ENCODE data around the gene LBH.

LBH gene

DNA sequence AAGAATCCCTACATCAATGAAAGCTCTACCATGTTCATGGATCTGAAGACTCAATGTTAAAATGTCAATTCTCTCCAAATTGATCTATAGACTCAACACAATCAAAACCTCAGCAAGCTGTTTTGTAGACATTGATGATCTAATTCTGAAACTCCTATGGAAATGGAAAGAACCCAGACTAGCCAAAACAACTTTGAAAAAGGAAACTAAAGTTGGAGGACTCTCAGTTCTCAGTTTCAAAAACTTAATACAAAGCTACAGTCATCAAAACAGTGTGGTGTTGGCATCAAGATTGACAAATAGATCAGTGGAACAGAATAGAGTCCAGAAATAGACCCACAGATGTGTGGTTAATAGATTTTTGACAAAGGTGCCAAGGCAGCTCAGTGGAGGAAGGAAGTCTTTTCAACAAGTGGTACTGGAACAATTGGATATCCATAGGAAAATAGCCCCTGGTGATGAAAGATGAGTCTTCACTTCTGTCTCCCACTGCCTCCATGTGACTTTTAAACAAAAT lies 30.4 kb downstream of the LBH start:
- CTCF ChIA-PET = interaction anchor here (2.0 kb wide), 1 partner anchor 23 kb away, joined by 6 read pairs; no protein-coding TSS in a partner anchor
- H3K27me3 ChIP-seq (replicated peaks in 2 of 5; ENCODE audit: control insufficient read depth in 4 of 5, insufficient read depth in 5 of 5, low read length in 4 of 5) = no peaks in the 10 kb centered on the region
- H3K4me3 ChIP-seq (ENCODE audit: control insufficient read depth in 1 of 7, extremely low read depth in 1 of 7, insufficient read depth in 4 of 7, low read depth in 2 of 7, low read length in 6 of 7) = no peak overlapping the region
- peaks cover 0 to 11% (median 1%) of the 10 kb centered on the region in 4 experiments for H3K36me3 ChIP-seq (ENCODE audit: control insufficient read depth in 4 of 4, insufficient read depth in 4 of 4, low read length in 3 of 4)
- DNase-seq = no peak
- no peak overlapping the region for H3K27ac ChIP-seq (ENCODE audit: insufficient read depth in 1 of 2, low read depth in 1 of 2, low read length in 2 of 2, poor library complexity in 1 of 2, severe bottlenecking in 2 of 2)
- POLR2A ChIA-PET = no interaction called here
- peaks cover 0 to 6% (median 0%) of the 10 kb centered on the region in 5 experiments for H3K9me3 ChIP-seq (ENCODE audit: control extremely low read depth in 1 of 5, control insufficient read depth in 4 of 5, insufficient read depth in 2 of 5, low read depth in 1 of 5, low read length in 4 of 5)
- H3K4me1 ChIP-seq (ENCODE audit: control extremely low read depth in 1 of 4, control insufficient read depth in 4 of 4, insufficient read depth in 4 of 4, low read length in 3 of 4) = peaks cover 0 to 14% (median 11%) of the 10 kb centered on the region in 4 experiments

GRCh38 chr2:30262716-30263309 lies 31.5 kb downstream of the LBH start:
- no peak for DNase-seq
- peaks cover 0 to 11% (median 1%) of the 10 kb centered on the region in 4 experiments for H3K36me3 ChIP-seq (ENCODE audit: control insufficient read depth in 4 of 4, insufficient read depth in 4 of 4, low read length in 3 of 4)
- no peak overlapping the region for H3K4me3 ChIP-seq (ENCODE audit: control insufficient read depth in 1 of 7, extremely low read depth in 1 of 7, insufficient read depth in 4 of 7, low read depth in 2 of 7, low read length in 6 of 7)
- ChIA-PET CTCF (interaction anchor here (2.0 kb wide), 1 partner anchor 24 kb away, joined by 6 read pairs; no protein-coding TSS in a partner anchor), POLR2A (no interaction called here)
- no peak overlapping the region for H3K27ac ChIP-seq (ENCODE audit: insufficient read depth in 1 of 2, low read depth in 1 of 2, low read length in 2 of 2, poor library complexity in 1 of 2, severe bottlenecking in 2 of 2)
- peaks cover 0 to 6% (median 0%) of the 10 kb centered on the region in 5 experiments for H3K9me3 ChIP-seq (ENCODE audit: control extremely low read depth in 1 of 5, control insufficient read depth in 4 of 5, insufficient read depth in 2 of 5, low read depth in 1 of 5, low read length in 4 of 5)
- WGBS (ENCODE audit: insufficient coverage) = 90% methylated on average over 5 of the region's 5 CpGs
- H3K4me1 ChIP-seq (ENCODE audit: control extremely low read depth in 1 of 4, control insufficient read depth in 4 of 4, insufficient read depth in 4 of 4, low read length in 3 of 4) = peaks cover 0 to 17% (median 14%) of the 10 kb centered on the region in 4 experiments
- no peaks in the 10 kb centered on the region for H3K27me3 ChIP-seq (replicated peaks in 2 of 5; ENCODE audit: control insufficient read depth in 4 of 5, insufficient read depth in 5 of 5, low read length in 4 of 5)

- DNase-seq = no peak
- no peak overlapping the region for H3K27ac ChIP-seq (ENCODE audit: insufficient read depth in 1 of 2, low read depth in 1 of 2, low read length in 2 of 2, poor library complexity in 1 of 2, severe bottlenecking in 2 of 2)
- peaks cover 0 to 6% (median 0%) of the 10 kb centered on the region in 5 experiments for H3K9me3 ChIP-seq (ENCODE audit: control extremely low read depth in 1 of 5, control insufficient read depth in 4 of 5, insufficient read depth in 2 of 5, low read depth in 1 of 5, low read length in 4 of 5)
- peaks cover 0 to 17% (median 14%) of the 10 kb centered on the region in 4 experiments for H3K4me1 ChIP-seq (ENCODE audit: control extremely low read depth in 1 of 4, control insufficient read depth in 4 of 4, insufficient read depth in 4 of 4, low read length in 3 of 4)
- no peak overlapping the region for H3K4me3 ChIP-seq (ENCODE audit: control insufficient read depth in 1 of 7, extremely low read depth in 1 of 7, insufficient read depth in 4 of 7, low read depth in 2 of 7, low read length in 6 of 7)
- no peaks in the 10 kb centered on the region for H3K27me3 ChIP-seq (replicated peaks in 2 of 5; ENCODE audit: control insufficient read depth in 4 of 5, insufficient read depth in 5 of 5, low read length in 4 of 5)
- WGBS (ENCODE audit: insufficient coverage) = 91% methylated on average over 3 of the region's 3 CpGs
- ChIA-PET POLR2A (no interaction called here), CTCF (interaction anchor here (0.8 kb wide), 1 partner anchor 9 kb away, joined by 3 read pairs; no protein-coding TSS in a partner anchor)
- no peaks in the 10 kb centered on the region for H3K36me3 ChIP-seq (ENCODE audit: control insufficient read depth in 4 of 4, insufficient read depth in 4 of 4, low read length in 3 of 4)
Observed at GRCh38 chr2:30264274-30264673, 32.9 kb downstream of the LBH start.

DNA sequence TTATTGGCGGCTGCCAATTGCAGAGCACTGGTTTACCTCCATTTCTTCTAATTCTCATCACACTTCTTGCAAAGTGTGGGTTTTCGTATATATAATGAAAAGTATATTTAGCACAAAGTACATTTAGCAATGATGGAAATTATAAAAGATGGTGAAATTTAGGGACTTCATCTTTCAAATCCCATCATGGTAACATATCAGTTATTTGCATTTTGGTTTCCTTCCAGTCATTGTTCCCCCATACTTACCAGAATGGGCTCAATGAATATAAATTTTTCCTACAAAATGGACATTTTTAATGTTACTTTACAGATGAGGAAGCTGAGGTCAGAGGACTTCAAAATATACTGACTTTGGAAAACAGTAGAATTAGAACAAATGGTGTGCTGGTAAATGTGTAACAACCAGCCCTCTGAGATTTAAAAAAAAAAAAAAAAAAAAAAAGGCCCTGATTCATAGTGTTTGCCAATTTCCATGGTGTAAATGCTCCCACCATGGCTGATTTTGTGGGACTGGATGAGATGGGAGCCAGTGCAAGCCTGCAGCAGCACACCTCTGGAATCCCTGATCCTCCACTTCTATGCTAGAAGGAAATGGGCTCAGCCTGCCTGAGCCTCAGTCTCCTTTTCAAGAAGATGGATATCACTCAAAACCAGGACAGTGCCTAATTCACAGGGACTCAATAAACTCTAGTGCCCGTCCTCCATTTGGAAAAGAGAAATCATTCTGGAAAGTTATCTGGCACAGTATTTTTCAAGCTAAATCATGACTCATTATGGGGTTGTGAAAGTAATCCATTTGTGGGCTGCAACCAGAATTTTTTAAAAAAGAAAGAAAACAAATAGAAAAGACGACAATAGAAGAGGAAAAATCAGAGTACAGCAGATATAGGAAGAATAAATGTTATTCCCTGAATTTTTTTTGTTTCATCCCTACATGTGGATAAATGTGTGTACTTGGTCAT lies 34.0 kb downstream of the LBH start:
- no peak overlapping the region for H3K27ac ChIP-seq (ENCODE audit: insufficient read depth in 1 of 2, low read depth in 1 of 2, low read length in 2 of 2, poor library complexity in 1 of 2, severe bottlenecking in 2 of 2)
- CTCF ChIA-PET = interaction anchor here (0.7 to 1.5 kb wide), 3 partner anchors 11 to 960 kb away, joined by 3 to 4 read pairs (median 4); no protein-coding TSS in a partner anchor
- H3K36me3 ChIP-seq (ENCODE audit: control insufficient read depth in 4 of 4, insufficient read depth in 4 of 4, low read length in 3 of 4) = no peaks in the 10 kb centered on the region
- H3K4me3 ChIP-seq (ENCODE audit: control insufficient read depth in 1 of 7, extremely low read depth in 1 of 7, insufficient read depth in 4 of 7, low read depth in 2 of 7, low read length in 6 of 7) = peak overlapping the region in 1 of 7 experiments; percentile 28
- 100% methylated on average over 1 of the region's 4 CpGs for WGBS (ENCODE audit: insufficient coverage)
- peaks cover 0 to 6% (median 0%) of the 10 kb centered on the region in 5 experiments for H3K9me3 ChIP-seq (ENCODE audit: control extremely low read depth in 1 of 5, control insufficient read depth in 4 of 5, insufficient read depth in 2 of 5, low read depth in 1 of 5, low read length in 4 of 5)
- POLR2A ChIA-PET = no interaction called here
- DNase-seq = peak in 2 of 3 donors; percentile 17 to 34
- no peaks in the 10 kb centered on the region for H3K27me3 ChIP-seq (replicated peaks in 2 of 5; ENCODE audit: control insufficient read depth in 4 of 5, insufficient read depth in 5 of 5, low read length in 4 of 5)
- H3K4me1 ChIP-seq (ENCODE audit: control extremely low read depth in 1 of 4, control insufficient read depth in 4 of 4, insufficient read depth in 4 of 4, low read length in 3 of 4) = peaks cover 0 to 17% (median 14%) of the 10 kb centered on the region in 4 experiments

DNA sequence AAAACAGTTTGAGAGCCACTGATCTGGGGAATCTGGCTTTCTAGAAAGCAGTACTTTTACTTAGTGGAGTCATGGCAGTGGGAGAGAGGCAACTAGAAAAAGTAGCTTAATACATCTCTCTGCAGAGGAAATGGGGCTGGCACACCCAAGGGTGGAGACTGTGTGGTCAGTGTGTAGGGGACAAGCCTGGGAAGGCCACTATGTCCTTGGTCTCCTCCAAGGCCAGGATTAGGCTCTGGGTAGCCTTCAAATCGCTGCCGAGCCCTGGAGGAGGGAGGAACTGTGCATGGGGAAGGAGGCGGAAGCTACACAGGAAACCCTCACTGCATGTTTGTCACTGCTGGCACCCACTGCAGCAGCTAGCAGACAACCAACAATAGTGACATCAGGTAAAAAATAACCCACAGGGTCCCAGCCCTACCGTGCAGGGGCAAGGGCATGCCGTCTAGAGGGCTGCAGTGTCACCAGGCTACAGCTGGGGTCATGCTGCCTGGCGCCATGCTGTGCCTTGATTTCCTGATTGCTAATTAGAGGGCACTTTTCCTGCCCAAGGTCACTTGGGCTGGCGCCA lies 34.8 kb downstream of the LBH start:
- peaks cover 0 to 6% (median 0%) of the 10 kb centered on the region in 5 experiments for H3K9me3 ChIP-seq (ENCODE audit: control extremely low read depth in 1 of 5, control insufficient read depth in 4 of 5, insufficient read depth in 2 of 5, low read depth in 1 of 5, low read length in 4 of 5)
- H3K36me3 ChIP-seq (ENCODE audit: control insufficient read depth in 4 of 4, insufficient read depth in 4 of 4, low read length in 3 of 4) = no peaks in the 10 kb centered on the region
- POLR2A ChIA-PET = interaction anchor here (0.6 kb wide), 1 partner anchor 8 kb away, joined by 4 read pairs; no protein-coding TSS in a partner anchor
- WGBS (ENCODE audit: insufficient coverage) = 14% methylated on average over 4 of the region's 7 CpGs
- CTCF ChIA-PET = interaction anchor here (0.5 to 3.1 kb wide), 4 partner anchors 9 to 26 kb away, joined by 3 to 8 read pairs (median 4); no protein-coding TSS in a partner anchor
- no peak overlapping the region for H3K27ac ChIP-seq (ENCODE audit: insufficient read depth in 1 of 2, low read depth in 1 of 2, low read length in 2 of 2, poor library complexity in 1 of 2, severe bottlenecking in 2 of 2)
- peak overlapping the region in 2 of 7 experiments; percentile 28 to 40 for H3K4me3 ChIP-seq (ENCODE audit: control insufficient read depth in 1 of 7, extremely low read depth in 1 of 7, insufficient read depth in 4 of 7, low read depth in 2 of 7, low read length in 6 of 7)
- H3K4me1 ChIP-seq (ENCODE audit: control extremely low read depth in 1 of 4, control insufficient read depth in 4 of 4, insufficient read depth in 4 of 4, low read length in 3 of 4) = peaks cover 0 to 21% (median 16%) of the 10 kb centered on the region in 4 experiments
- no peaks in the 10 kb centered on the region for H3K27me3 ChIP-seq (replicated peaks in 2 of 5; ENCODE audit: control insufficient read depth in 4 of 5, insufficient read depth in 5 of 5, low read length in 4 of 5)
- peak; percentile 38 to 90 (median 86) for DNase-seq

- Histone ChIP-seq H3K4me1 (ENCODE audit: control extremely low read depth in 1 of 4, control insufficient read depth in 4 of 4, insufficient read depth in 4 of 4, low read length in 3 of 4) (peaks cover 0 to 26% (median 16%) of the 10 kb centered on the region in 4 experiments), H3K36me3 (ENCODE audit: control insufficient read depth in 4 of 4, insufficient read depth in 4 of 4, low read length in 3 of 4) (no peaks in the 10 kb centered on the region), H3K4me3 (ENCODE audit: control insufficient read depth in 1 of 7, extremely low read depth in 1 of 7, insufficient read depth in 4 of 7, low read depth in 2 of 7, low read length in 6 of 7) (no peak overlapping the region), H3K9me3 (ENCODE audit: control extremely low read depth in 1 of 5, control insufficient read depth in 4 of 5, insufficient read depth in 2 of 5, low read depth in 1 of 5, low read length in 4 of 5) (peaks cover 0 to 6% (median 0%) of the 10 kb centered on the region in 5 experiments), H3K27me3 (replicated peaks in 2 of 5; ENCODE audit: control insufficient read depth in 4 of 5, insufficient read depth in 5 of 5, low read length in 4 of 5) (no peaks in the 10 kb centered on the region), H3K27ac (ENCODE audit: insufficient read depth in 1 of 2, low read depth in 1 of 2, low read length in 2 of 2, poor library complexity in 1 of 2, severe bottlenecking in 2 of 2) (no peak overlapping the region)
- POLR2A ChIA-PET = no interaction called here
- CTCF ChIA-PET = interaction anchor here (0.5 to 3.1 kb wide), 3 partner anchors 9 to 27 kb away, joined by 3 to 8 read pairs (median 3); no protein-coding TSS in a partner anchor
- WGBS (ENCODE audit: insufficient coverage) = 94% methylated on average over 3 of the region's 5 CpGs
- no peak for DNase-seq
Observed at GRCh38 chr2:30266705-30267104, 35.4 kb downstream of the LBH start.
